GM10248 (cell line): Measurements from ENCODE around the gene KCNQ1.

Source experiments
- CTCF ChIA-PET: fragments of 300-600 bp; sonication (Branson Sonifier 250); formaldehyde crosslinking; extraction: SDS; loops from one replicate; lab custom pipeline; 2021; ENCODE audit warnings: antibody characterized with exemption; lab: Yijun Ruan, JAX
- POLR2A ChIA-PET: fragments of 350-650 bp; sonication (Branson Sonifier 250); formaldehyde crosslinking; extraction: SDS; loops from one replicate; lab custom pipeline; 2020; ENCODE audit warnings: antibody characterized with exemption; lab: Yijun Ruan, JAX
- DNase-seq: peaks from one replicate; pipeline ENCODE4 v3.0.0; 2012; ENCODE audit errors: extremely low spot score
- TF ChIP-seq, protein P1 (sequence below): IDR thresholded peaks from 2 replicates; pipeline ENCODE4 v1.5.1; 2012; ENCODE audit warnings: mild to moderate bottlenecking, low read depth; ENCODE audit errors: extremely low read depth, missing control alignments, control extremely low read depth

Gene KCNQ1

DNA sequence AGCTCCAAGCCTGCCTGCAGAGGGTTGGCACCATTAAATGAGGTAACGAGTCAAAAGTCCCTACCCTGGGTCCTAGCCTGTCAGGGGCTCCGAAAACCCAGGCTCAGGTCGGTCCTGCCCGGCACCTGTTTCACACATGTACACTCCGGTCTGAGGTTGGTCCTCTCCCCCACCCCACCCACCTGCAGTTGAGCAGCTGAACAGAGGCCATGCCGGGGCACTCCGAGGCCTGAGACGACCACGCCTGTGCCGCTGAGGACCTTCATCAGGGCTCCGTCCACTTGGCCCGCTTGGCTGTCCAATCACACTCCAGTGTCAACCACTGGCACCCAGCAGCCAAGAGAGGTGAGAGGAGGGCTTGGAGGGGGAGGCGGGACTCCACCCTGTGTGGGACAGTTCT lies 42.7 kb upstream of the KCNQ1 start:
- CTCF ChIA-PET, result interaction anchor here (3.0 to 3.8 kb wide), 2 partner anchors 18 to 27 kb away, joined by 17 to 18 read pairs; partner anchors contain the start of gene CD81
- DNase-seq, result no peak
- POLR2A ChIA-PET, result interaction anchor here (0.8 to 1.2 kb wide), 2 partner anchors 18 to 24 kb away, joined by 3 to 4 read pairs; no protein-coding TSS in a partner anchor
- TF ChIP-seq, protein P1, sequence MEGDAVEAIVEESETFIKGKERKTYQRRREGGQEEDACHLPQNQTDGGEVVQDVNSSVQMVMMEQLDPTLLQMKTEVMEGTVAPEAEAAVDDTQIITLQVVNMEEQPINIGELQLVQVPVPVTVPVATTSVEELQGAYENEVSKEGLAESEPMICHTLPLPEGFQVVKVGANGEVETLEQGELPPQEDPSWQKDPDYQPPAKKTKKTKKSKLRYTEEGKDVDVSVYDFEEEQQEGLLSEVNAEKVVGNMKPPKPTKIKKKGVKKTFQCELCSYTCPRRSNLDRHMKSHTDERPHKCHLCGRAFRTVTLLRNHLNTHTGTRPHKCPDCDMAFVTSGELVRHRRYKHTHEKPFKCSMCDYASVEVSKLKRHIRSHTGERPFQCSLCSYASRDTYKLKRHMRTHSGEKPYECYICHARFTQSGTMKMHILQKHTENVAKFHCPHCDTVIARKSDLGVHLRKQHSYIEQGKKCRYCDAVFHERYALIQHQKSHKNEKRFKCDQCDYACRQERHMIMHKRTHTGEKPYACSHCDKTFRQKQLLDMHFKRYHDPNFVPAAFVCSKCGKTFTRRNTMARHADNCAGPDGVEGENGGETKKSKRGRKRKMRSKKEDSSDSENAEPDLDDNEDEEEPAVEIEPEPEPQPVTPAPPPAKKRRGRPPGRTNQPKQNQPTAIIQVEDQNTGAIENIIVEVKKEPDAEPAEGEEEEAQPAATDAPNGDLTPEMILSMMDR, result no peak

DNA sequence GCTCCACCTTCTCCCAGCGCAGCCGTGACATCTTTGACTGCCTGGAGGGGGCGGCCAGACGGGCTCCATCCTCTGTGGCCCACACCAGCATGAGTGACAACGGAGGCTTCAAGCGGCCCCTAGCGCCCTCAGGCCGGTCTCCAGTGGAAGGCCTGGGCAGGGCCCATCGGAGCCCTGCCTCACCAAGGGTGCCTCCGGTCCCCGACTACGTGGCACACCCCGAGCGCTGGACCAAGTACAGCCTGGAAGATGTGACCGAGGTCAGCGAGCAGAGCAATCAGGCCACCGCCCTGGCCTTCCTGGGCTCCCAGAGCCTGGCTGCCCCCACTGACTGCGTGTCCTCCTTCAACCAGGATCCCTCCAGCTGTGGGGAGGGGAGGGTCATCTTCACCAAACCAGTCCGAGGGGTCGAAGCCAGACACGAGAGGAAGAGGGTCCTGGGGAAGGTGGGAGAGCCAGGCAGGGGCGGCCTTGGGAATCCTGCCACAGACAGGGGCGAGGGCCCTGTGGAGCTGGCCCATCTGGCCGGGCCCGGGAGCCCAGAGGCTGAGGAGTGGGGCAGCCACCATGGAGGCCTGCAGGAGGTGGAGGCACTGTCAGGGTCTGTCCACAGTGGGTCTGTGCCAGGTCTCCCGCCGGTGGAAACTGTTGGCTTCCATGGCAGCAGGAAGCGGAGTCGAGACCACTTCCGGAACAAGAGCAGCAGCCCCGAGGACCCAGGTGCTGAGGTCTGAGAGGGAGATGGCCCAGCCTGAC lies 41.7 kb upstream of the KCNQ1 start:
- CTCF ChIA-PET, result interaction anchor here (1.2 to 2.5 kb wide), 2 partner anchors 17 to 98 kb away, joined by 6 to 16 read pairs; no protein-coding TSS in a partner anchor
- DNase-seq, result no peak
- POLR2A ChIA-PET, result interaction anchor here (0.6 to 1.0 kb wide), 3 partner anchors 20 to 98 kb away, joined by 3 to 6 read pairs (median 3); partner anchors contain the start of gene CD81
- TF ChIP-seq, protein P1, result no peak

DNA sequence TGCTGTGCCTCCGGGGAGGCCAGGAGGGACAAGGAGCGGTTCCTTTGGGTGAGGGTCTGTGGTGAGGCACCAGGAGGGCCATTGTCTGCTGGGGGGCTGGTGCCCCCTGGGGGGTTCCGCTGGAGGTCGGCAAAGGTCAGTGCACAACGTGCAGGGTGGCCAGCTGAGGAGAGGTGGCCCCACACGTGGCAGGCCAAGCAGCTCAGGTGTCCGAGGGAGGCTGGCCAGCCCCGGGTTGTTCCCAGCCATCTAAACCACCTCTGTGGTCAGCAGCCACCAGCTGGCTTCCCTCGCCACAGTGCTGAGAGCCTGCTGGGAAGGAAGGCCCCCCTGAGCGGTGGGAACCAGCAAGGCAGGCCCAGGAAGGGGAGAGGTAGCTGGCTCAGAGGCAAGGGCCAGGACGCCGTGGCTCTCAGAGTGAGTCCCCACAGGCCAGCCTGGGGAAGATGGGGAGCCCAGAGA lies 40.0 kb upstream of the KCNQ1 start:
- CTCF ChIA-PET, result interaction anchor here (1.4 to 2.5 kb wide), 2 partner anchors 16 to 18 kb away, joined by 3 to 16 read pairs; no protein-coding TSS in a partner anchor
- DNase-seq, result no peak
- TF ChIP-seq, protein P1, result no peak
- POLR2A ChIA-PET, result interaction anchor here (1.0 to 1.1 kb wide), 2 partner anchors 28 to 100 kb away, joined by 3 to 5 read pairs; partner anchors contain the start of gene CD81

DNA sequence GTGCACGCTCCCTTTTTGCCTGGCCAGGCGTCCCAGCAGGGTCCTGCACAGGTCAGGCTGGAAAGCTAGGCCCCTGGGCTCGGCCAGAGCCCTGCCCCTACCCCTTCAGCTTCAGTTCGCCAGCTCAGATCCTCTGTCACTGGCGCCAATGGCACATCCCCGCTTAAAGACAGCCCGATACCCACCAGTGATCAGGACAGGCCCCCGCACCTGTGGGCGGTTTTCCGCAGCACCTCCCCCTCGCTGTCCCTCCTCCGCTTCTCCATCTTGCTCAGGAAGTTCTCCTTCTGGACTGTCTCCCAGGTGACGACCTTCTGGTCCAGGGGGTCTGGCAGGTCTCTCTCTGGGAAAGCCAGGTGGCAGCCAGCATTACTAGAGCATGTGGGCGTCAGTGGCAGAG lies 38.4 kb upstream of the KCNQ1 start:
- ChIA-PET CTCF (interaction anchor here (1.2 to 1.4 kb wide), 2 partner anchors 20 to 102 kb away, joined by 3 read pairs; no protein-coding TSS in a partner anchor), POLR2A (no interaction called here)
- TF ChIP-seq, protein P1, result no peak
- DNase-seq, result no peak

DNA sequence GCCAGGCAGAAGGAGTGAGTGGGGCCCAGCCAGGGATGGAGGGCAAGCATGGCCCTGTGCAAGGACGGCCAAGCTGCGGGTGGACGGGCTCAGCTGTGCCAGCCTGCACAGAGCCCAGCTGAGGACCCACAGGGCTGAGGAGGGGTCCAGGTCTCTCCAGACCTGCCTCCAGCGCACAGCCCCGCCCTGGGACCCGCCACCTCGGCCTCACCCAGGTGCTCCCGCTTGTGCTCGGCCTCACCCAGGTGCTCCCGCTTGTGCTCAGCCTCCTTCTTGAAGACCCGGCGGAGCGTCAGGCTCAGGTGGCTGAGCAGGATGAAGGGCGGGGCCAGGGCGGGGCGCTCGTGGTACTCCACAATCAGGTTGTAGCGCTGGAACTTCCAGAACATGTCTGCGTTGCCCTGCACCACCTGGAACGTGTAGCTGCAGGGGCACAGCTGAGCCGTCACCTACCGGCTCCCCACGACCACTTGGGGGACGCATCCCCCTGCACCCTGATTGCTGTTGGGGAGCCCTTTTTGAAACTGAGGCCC lies 37.9 kb upstream of the KCNQ1 start:
- no peak for DNase-seq
- ChIA-PET CTCF (interaction anchor here (1.2 kb wide), 1 partner anchor 102 kb away, joined by 3 read pairs; no protein-coding TSS in a partner anchor), POLR2A (no interaction called here)
- TF ChIP-seq, protein P1, result no peak

DNA sequence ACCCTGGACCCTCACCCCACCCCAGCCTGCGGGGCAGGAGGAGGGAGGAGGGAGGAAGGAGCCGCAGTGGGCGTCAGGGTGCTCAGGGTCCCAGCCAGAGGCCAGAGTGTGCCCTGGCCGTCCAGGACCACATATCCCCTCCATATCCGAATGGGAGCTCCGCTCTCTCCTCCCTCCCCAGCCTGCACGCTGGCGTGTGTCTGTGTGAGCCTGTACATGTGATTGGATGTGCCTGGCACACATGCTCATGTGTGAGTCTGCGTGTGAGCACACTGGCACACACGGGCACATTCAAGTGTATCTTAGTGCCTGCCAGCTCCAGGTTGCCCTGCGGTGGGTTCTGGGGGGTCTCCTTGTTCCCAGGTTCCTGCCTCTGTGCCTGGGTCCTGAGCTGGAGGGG lies 36.1 kb upstream of the KCNQ1 start:
- TF ChIP-seq, protein P1, result no peak
- CTCF ChIA-PET, result interaction anchor here (0.8 to 2.3 kb wide), 4 partner anchors 9 to 103 kb away, joined by 3 to 10 read pairs (median 8); partner anchors contain the start of gene TSSC4
- no peak for DNase-seq
- POLR2A ChIA-PET, result no interaction called here
